Measurements from ENCODE around the gene SLIT3.

SLIT3 gene

GRCh38 chr5:168844016-168844921, 456.7 kb downstream of the SLIT3 start:
- no peak for DNase-seq

GRCh38 chr5:168843277-168844015, 457.5 kb downstream of the SLIT3 start:
- no peak for DNase-seq

GRCh38 chr5:168842571-168843205, 458.3 kb downstream of the SLIT3 start:
- no peak for DNase-seq

GRCh38 chr5:168837852-168838251, 463.1 kb downstream of the SLIT3 start:
- no peak for DNase-seq

GRCh38 chr5:168836603-168837231, 464.2 kb downstream of the SLIT3 start:
- no peak for DNase-seq

- no peak for DNase-seq
Observed at GRCh38 chr5:168833936-168834335, 467.0 kb downstream of the SLIT3 start.

DNA sequence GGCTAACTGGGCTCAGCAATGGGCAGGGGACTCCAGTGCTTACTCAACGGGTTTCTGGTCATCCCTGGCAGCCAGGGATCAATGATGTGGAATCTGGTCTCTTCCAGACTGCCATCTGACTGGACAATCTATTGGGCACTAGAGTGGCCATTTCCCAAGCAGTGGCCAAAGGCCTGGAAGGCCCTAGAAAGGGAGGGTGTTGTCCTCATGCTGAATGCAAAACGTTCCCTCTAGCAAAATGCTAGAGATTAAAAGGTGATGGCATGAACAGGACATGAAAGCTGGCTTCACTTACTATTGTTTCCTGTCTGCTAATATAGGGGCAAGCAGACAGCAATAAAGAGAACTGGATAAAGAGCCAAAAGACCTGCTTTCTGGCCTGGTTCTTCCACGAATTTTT, 467.6 kb downstream of the SLIT3 start:
- DNase-seq: no peak

DNA sequence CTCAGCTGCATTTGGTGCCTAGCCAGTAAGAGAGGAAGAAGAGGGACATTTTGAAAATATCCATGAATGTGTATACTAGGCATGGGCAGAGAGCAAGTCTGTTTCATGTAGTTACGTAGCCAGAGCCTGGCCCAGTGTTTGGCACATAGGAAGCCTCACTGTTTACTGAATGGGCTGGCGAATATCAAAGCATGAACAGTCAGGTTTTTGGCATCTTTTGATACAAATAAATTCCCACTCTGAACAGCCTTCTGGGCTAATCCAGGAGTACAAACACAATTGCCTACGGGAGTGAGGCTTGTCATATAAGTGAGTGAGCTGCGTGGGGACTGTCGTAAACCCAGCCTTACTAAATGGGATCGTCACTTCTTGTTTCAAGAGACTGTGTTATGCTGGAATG, 468.6 kb downstream of the SLIT3 start:
- DNase-seq: no peak

DNA sequence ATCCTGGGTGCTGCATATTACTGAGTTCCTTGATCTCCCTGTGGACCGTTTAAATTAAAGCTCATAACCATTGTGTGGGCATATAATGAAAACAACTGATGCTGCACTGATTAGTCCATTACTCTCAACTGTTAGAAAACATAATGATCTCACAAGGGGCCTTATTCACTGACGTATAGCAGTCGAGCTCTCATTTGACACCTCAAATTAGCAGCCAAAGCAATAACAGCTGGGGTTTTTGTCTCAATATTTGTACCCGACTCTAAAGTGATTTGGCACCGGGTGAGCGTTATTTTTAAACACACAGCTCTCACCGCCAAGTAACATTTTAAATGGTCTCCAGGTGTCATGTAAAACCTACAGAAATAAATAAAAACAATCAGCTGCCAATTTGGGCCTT, 469.6 kb downstream of the SLIT3 start:
- DNase-seq: no peak

- DNase-seq: no peak
Observed at GRCh38 chr5:168830833-168831232, 470.1 kb downstream of the SLIT3 start.

- no peak for DNase-seq
Observed at GRCh38 chr5:168829922-168830417, 471.0 kb downstream of the SLIT3 start.

GRCh38 chr5:168829044-168829443, 471.9 kb downstream of the SLIT3 start:
- DNase-seq: no peak

DNA sequence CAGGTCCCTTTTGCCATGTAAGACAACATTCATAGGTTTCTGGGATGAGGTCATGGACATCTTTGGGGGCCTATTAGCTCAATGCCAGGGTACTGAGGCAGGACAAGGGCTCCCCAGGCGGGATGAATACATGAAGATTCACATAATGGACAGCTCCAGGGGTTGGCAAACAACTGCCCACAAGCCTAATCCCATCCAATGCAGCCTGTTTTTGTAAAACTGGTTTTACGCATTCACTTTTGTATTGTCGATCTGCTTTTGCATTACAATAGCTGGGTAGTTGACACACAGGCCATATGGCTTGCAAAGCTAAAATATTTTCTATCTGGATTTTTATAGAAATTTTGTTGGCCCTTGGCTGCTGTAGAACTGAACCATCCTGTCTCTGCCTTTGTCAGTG, 473.3 kb downstream of the SLIT3 start:
- DNase-seq: no peak

- DNase-seq: no peak
Observed at GRCh38 chr5:168826246-168826725, 474.7 kb downstream of the SLIT3 start.

DNA sequence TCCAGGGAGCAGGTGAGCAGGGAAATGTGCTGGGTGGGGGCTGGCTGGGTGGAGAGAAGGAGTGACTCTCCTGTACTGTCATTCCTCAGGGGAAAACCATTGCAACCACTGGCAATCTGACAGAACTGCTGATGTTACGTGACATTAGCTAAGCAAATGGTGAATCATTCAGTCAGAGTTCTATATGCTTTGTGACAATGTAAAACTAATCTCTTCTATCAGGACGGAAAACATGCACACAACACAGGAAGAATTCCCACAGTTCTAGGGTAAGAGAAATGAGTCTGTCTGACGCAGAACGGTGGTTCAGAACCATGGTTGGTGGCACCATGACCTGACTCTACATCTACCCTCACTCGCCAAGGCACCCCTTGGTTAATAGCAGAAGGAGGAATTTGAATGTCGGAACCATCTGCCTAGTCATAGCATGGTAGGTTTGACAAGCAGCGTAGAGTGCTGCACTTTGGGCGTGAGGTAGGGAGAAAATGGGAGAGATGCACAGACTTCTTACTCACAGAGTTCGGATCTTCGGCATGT, 478.1 kb downstream of the SLIT3 start:
- no peak for DNase-seq

- no peak for DNase-seq
Observed at GRCh38 chr5:168822248-168822744, 478.6 kb downstream of the SLIT3 start.

DNA sequence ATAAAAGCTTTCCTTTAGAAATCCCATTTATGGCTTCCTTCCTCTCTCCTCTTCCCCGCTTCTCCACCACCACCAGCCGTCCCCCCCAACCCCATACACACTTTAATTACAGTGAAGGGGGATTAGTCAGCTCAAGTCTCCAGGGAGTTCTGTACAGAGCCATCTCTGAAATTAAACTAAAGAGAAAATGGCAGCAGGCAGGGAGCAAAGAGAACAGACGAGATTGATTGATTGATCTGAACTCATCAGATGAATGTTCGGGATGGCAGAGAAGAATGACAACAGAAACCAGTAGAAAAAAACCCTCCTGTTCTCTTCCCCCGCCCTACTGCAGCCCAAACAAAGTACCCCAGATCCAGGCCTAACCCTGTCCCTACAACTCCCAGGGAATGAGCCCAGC, 480.1 kb downstream of the SLIT3 start:
- DNase-seq: no peak

DNA sequence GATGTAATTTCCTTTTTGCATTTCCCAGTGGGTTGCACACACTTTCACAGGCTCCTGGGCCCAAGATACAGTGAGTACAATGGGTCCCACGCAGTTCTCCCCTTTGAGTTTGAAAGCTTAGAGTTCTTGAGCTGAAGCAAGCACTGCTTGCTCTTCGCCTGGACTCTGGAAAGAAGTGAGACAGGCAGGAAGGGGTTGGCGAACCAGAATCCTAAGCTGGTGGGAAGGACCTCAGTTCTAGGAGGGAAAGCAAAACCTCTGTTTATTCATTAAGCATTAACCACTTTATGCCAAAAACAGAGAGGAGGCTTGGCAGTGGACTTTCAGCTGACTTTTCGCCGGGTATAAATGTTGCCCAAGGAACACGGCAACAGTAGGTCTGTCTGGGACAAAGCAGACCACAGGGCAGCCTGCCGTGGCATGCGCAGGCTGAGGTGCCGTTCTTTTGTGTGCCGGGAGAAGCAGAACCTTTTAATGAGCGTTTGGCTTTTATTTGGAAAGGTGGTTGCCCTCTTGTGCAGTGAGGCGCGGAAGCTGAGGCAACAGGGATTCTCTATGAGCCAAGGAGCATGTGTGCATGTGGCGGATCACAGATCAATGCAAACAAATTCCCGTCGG, 481.8 kb downstream of the SLIT3 start:
- DNase-seq: no peak

DNA sequence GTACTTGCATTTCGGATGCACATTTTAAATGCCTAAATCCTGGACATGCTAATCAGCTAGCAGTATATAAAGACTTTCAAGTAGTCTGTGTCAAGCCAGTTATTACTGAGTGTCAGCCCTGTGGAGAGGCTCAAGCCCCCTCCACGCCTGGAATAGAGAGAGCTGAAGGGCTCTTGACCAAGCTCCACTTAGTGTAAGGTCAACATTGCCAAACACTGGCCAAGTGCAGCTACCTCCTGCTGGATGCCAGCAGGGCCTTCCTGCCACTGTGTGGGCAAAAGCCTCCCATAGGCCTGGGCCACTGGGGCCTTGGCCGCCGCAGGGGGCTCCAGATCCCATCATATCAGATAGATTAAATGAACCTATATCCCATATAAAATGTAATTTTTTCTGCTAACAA, 482.4 kb downstream of the SLIT3 start:
- no peak for DNase-seq

DNA sequence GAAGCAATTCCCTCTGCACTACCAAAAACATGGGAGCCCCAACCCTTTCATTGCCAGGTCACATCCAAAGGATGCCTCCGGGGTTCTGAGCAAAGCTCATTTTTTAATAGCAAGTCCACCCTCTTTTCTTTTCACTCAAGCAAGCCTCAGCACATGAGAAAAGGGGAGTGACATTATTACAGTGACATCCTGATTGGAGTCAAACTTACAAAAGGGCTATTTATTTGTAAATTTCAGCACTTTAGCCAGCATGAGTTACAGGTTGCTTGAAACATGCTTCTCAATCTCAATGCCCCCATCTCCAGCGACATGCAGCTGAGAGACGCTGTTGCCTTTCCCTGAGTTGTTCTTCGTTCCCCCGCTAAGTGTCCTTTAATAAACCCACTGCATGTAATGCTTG, 483.3 kb downstream of the SLIT3 start:
- no peak for DNase-seq

DNA sequence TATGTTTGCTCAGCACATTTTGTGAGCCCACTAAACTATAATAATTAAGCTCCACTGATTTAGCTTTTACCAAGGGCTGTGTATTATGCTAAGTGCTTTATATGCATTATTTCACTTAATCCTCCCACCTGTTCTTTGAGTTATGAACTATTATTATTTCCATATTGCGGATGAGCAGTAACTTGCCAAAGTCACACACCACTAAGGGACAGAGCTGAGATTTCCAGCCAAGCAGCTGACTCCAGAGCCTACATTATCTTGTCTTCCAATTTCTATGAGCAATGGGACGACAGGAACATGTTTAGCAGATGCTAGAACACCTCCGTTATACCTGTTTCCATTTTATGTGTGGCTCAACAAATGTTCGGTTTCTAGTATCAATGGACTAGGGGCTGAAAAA, 484.3 kb downstream of the SLIT3 start:
- DNase-seq: no peak
